HG03159 (cell line): Measurements from ENCODE around the gene NKG7.

Source experiments
- ATAC-seq: cut with Tn5 transposase; IDR thresholded peaks from one replicate; pipeline ENCODE4 v1.9.1; 2021; ENCODE audit warnings: mild to moderate bottlenecking, moderate library complexity; ENCODE audit not compliant: unreplicated experiment

Gene NKG7

DNA sequence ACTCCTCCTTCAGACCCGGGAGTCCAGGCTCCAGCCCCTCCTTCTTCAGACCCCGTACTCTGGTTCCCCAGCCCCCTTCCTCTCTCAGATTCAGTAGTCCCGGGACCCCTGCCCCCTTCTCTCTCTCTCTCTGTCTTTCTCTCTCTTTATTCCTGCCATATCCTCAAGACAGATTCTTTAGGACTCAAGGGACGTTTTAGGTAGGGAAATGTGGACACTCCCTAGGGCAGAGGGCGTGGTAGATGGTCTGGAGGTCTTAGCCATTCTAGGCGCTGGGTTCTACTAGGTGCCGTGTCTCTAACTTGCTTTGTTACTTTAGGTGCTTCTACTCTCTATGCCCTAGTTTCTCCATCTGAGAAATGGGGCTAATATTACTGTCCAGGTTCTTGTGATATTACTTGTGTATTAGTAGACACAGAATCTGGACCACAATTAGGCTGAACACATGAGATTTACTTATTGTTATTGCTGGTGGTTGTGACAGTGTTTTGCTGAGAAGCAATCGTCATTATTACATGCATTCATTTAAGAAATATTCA, 18.7 kb upstream of the NKG7 start:
- ATAC-seq, result no peak

DNA sequence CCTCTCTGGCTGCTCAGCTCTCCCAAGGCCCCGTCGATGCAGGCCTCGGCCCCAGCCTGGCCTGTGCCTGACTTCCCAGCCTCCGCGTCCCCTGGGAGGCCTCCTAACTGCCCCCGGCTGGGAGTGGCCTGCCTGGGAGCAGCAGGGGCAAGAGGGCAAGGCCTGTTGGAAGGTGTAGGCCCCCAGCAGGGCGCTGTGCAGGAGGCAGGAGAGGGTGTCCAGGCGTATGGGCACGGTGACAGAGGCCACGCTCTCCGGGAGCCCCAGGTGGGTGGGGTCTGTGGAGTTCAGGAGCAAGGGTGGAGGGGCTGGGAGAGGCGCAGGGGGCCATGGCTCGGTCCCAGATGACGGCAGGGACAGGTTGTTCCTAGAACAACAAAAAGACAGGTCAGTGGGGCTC, 16.7 kb upstream of the NKG7 start:
- no peak for ATAC-seq

DNA sequence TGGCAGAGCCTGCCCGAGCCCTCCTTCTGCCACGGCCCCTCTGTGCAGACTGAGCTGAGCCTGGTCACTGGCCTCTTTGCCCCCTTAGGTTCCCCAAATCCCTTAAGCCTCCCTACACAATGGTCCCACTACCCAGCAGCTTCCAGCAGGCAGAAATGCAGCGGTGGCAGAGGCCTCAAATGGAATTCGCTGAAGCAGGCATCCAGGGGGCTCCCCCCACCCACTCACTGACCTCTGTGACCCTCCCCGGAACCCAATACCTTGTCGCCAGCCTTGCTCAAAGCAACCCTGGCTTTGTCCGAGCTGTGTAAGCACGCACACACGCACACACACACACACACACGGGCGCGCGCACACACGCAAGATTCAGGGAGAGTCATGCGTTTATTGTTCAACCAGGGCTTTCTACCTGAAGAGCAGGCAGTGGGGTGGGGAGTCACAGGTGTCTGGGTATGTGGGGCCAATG, 15.5 kb upstream of the NKG7 start, which contains the start of gene LIM2:
LIM2 (minus strand) TSS at position 51 of the 466 bp plus-strand sequence. CDS start 531 bp downstream, outside the sequence.
- no peak for ATAC-seq

DNA sequence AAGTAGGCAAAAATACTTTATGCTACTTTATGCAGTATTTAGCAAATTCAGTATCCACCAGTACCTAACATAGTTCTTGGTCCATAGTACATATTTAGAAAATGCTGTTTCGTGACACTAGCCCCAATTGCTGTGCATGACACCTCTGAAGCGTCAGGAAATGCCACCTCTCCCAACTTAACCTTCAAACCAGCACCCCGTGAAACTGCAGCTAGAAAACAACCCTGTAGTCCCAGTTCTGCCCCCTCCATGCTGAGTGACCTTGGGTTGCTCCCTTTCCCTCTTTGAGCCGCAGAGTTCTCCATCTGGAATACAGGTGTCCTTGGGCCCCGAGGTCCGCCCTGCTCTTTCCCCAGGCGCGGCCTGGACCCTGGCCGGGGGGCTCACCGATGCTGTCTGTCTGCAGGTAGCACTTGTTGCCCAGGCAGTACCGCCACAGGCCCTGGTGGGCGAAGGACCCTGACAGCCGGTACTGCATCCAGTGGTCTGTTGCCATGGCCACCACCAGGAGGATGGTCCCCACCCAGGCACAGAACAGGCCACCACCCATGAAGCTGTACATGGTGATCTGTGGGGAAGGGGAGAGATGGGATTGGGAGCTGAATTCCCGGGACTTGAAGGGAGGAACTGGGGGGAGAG, 14.5 kb upstream of the NKG7 start:
- no peak for ATAC-seq

DNA sequence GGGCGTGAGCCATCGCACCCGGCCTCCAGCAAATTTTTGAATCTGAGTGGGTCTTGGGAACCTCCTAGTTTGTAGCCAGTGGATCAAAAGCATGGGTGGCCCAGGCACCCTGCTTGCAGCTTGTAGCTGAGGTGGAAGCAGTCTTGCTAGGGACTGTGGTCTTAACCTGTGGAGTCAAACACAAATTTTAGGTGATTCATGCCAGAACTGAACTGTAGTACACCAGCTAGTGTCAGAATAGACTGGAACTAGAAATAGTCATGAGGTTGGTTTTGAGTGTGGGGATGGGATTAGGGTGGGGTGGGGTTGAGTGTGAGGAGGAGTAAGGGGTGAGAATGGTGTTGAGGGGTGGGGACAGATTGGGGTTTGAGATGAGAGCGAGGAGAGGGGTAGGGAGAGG, 9.6 kb upstream of the NKG7 start:
- ATAC-seq, result no peak

DNA sequence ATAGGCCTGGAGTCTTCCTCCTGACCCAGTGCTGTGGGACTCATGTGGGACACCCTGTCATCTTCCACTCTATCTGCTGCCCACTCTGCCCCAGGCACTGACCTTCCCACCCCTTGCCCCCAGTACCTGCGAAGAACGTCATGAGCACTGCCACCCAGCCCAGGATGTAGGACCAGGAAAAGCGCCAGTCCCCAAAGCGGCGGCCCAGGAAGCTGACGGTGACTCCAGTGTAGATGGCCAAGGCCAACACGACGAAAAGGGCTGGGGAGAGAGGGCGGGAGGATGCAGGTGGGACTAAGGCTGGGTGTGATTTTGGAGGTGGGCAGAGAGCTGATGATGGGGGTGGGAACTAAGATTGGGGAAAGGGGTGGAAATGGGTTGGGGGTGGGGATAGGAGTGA, 7.9 kb upstream of the NKG7 start:
- ATAC-seq, result no peak

- no peak for ATAC-seq
Observed at GRCh38 chr19:51377422-51377821, 5.0 kb upstream of the NKG7 start.

GRCh38 chr19:51375504-51376221, 3.2 kb upstream of the NKG7 start:
- no peak for ATAC-seq

GRCh38 chr19:51372021-51372648, 319 bp downstream of the NKG7 start:
- ATAC-seq, result no peak

- no peak for ATAC-seq
Observed at GRCh38 chr19:51371186-51371690, 1.2 kb downstream of the NKG7 start.

GRCh38 chr19:51370230-51370629, 2.2 kb downstream of the NKG7 start:
- no peak for ATAC-seq

GRCh38 chr19:51368366-51369282, 3.8 kb downstream of the NKG7 start, which contains the start of gene CLDND2:
TSS of gene CLDND2 (minus strand) at chr19:51369003. CDS start at chr19:51368577, 426 bp downstream.
- no peak for ATAC-seq

GRCh38 chr19:51367565-51368365, 4.7 kb downstream of the NKG7 start:
- peak; percentile 68 for ATAC-seq

DNA sequence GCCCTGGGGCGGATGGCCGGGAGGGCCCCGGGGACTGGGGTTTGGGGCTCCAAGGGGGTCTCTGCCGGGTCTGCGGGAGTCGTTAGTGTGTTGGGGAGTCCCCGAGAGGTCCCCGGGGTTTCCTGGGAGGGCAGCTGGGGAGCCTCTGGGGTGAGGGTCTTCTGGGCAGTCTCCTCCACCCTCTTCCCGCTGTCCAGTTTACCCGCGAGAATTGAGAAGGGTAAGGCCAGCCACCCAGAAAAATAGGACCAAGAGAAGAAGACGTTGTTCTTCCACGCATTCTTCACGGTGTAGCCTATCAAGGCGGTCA, 5.2 kb downstream of the NKG7 start:
- peak; percentile 10 for ATAC-seq

DNA sequence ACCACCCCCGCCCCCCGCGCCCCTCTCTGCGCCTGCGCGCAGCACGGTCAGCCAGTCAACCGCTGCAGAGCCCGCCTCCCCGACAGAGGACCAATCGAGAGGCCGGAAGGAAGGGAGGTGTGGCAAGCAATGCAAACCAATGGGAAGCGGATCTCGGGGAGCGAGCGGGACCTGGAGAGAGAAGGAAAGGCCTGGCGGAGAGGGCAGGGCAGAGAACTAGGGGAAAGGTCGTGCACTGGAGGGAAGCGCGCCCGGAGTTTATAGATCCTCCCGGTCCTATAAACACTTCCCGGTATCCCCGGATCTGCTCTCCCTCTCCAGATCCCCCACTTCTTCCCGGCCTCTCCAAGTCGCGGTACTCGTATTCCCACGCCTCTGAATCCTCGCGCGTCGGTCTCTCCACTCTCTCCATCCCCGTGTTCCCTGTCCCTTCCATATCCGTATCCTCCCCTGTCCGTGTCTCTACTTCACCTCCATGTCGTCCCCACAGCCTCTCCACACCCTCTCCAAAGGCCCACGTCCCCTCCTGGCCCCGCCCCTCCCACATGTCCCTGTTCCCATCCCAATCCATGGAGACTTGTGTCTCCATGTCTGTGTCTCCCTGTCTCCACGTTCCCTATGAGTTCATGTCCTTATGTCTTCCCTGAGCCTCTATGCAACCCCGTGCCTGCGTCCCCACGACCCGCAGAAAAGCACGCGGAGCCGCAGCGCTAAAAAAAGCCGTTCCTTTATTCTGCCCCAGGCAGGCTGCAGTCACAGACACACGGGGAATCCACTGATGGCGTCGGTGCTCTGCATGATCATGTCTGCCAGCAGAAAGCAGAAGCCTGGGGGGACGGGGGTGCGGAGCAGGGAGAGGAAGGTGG, 5.8 kb downstream of the NKG7 start:
- peak; percentile 43 for ATAC-seq

DNA sequence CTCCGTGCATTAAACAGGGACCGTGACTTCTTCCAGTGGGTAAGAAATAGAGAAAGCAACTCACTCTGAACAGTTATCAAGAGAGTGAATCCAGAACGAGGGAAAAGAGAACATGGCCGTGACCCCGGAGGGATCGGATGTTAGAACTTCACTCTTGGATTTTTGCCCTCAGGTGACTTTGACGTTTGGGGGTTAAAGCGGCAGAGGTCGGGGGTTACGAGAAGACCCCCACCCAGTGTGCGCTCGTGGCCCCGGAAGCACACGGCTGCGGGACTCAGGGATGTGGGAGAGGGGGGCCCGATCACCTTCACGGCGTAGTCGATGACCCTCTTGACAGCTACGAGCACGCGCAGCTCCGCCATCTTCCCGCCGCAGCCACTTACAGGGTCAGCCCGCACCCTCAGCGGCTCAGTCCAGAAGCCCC, 6.5 kb downstream of the NKG7 start, which contains the start of gene ETFB:
ETFB (minus strand) TSS at position 424 of the 424 bp plus-strand sequence; CDS start at position 362, 62 bp downstream.
- ATAC-seq, result no peak

DNA sequence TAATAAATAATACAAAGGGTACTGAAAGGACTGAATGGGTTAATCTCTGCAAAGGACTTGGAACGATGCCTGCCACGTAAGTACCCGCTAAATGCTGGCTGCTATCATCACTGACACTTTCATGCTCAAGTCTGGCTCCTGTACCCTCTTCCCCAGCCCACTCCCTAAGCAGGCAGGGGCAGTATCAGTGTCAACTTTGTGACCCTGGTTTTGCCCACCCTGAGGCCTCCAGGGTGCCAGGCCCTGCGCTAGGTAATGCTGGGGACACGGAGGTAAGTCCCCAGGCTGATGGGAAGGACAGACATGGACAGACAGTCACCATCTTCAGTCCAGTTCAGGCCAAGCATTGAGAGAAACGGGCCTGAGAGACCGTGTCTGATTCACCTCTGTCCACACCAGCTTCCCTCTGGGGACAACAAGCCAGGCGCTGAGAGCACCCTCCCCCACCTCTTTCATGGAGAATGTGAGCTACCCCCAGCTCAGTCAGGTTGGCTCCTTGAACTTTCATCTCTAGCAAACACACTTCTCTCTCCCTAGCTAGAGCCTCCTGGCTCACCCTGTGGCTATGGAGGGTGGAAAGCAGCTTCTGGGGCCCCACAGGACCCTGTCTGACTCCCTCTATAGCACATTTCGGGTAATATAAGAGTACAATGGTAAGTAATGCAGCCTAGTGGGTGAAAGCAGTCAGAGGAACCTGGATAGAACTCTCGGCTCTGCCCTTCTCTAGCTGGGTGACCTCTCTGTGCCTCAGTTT, 7.1 kb downstream of the NKG7 start:
- no peak for ATAC-seq
